Hepatocyte (in vitro differentiated cells): ENCODE results near the gene FREM3.

Experiments used
- EZH2 ChIP-seq: fragments of 200-600 bp; sonication (generic); IDR thresholded peaks from 2 replicates; pipeline ENCODE4 v1.6.1; 2016; ENCODE audit warnings: antibody characterized with exemption, mild to moderate bottlenecking, borderline replicate concordance
- EZH2phosphoT487 ChIP-seq: fragments of 200-600 bp; sonication (generic); IDR thresholded peaks from one replicate; pipeline ENCODE4 v1.6.1; 2018; ENCODE audit warnings: antibody characterized with exemption, mild to moderate bottlenecking, low read depth, moderate library complexity; ENCODE audit not compliant: unreplicated experiment, severe bottlenecking
- TF ChIP-seq, protein P1 (sequence below): fragments of 200-600 bp; sonication (generic); IDR thresholded peaks from 2 replicates; pipeline ENCODE4 v1.5.1; 2016; ENCODE audit warnings: antibody characterized with exemption, mild to moderate bottlenecking; ENCODE audit not compliant: poor library complexity

DNA sequence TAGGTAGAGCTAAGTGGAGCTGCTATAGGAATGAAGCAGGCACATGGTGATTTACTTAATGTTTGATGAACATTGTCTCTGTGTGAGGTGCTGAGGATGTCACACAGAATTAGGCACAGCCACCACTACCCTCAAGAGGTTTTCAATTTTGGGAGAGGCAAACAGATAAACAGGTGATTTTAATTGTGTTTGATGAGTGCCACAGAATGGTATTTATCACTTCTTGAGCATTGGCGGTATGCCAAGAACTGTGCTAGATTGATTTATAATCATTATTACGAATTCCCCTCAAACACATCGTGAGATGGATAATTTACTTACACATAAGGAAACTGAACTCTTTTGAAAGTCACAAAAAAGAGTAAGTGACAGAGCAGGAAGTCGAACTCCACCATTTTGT is 74.8 kb downstream of the FREM3 start:
- TF ChIP-seq, protein P1, sequence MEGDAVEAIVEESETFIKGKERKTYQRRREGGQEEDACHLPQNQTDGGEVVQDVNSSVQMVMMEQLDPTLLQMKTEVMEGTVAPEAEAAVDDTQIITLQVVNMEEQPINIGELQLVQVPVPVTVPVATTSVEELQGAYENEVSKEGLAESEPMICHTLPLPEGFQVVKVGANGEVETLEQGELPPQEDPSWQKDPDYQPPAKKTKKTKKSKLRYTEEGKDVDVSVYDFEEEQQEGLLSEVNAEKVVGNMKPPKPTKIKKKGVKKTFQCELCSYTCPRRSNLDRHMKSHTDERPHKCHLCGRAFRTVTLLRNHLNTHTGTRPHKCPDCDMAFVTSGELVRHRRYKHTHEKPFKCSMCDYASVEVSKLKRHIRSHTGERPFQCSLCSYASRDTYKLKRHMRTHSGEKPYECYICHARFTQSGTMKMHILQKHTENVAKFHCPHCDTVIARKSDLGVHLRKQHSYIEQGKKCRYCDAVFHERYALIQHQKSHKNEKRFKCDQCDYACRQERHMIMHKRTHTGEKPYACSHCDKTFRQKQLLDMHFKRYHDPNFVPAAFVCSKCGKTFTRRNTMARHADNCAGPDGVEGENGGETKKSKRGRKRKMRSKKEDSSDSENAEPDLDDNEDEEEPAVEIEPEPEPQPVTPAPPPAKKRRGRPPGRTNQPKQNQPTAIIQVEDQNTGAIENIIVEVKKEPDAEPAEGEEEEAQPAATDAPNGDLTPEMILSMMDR: no peak
- TF ChIP-seq EZH2 (no peak), EZH2phosphoT487 (no peak)
